SK-N-SH treated with all-trans-retinoic acid at 6 μM for 48 hours (cell line): ENCODE measurements around the gene BRD2.

Source experiments
- ARNTL ChIP-seq: fragments of 450-650 bp; formaldehyde crosslinking; IDR thresholded peaks from 2 replicates; pipeline ENCODE4 v1.5.0; 2020; ENCODE audit warnings: low read depth, mild to moderate bottlenecking, moderate library complexity, borderline replicate concordance
- BACH2 ChIP-seq: fragments of 250-450 bp; sonication (Bioruptor Pico); IDR thresholded peaks from 2 replicates; pipeline ENCODE4 v1.9.0; 2021; ENCODE audit warnings: mild to moderate bottlenecking, borderline replicate concordance
- CREB5 ChIP-seq: fragments of 250-450 bp; sonication (Bioruptor Pico); IDR thresholded peaks from 2 replicates; pipeline ENCODE4 v1.5.1; 2020; ENCODE audit warnings: low read depth, mild to moderate bottlenecking, moderate library complexity
- ISL1 ChIP-seq: fragments of 250-450 bp; sonication (Bioruptor Pico); IDR thresholded peaks from 2 replicates; pipeline ENCODE4 v2.1.2; 2022; ENCODE audit warnings: mild to moderate bottlenecking, moderate library complexity
- OSR1 ChIP-seq: fragments of 250-450 bp; sonication (Bioruptor Pico); IDR thresholded peaks from 2 replicates; pipeline ENCODE4 v1.8.0; 2022; ENCODE audit warnings: moderate library complexity, mild to moderate bottlenecking, inconsistent platforms
- PATZ1 ChIP-seq: fragments of 250-450 bp; sonication (Bioruptor Pico); IDR thresholded peaks from 2 replicates; pipeline ENCODE4 v1.8.0; 2020; ENCODE audit warnings: mild to moderate bottlenecking, moderate library complexity, borderline replicate concordance
- RARB ChIP-seq: fragments of 250-450 bp; sonication (Bioruptor Pico); IDR thresholded peaks from 2 replicates; pipeline ENCODE4 v1.8.0; 2021; ENCODE audit warnings: mild to moderate bottlenecking, moderate library complexity
- SNAI2 ChIP-seq: fragments of 250-450 bp; sonication (Bioruptor Pico); IDR thresholded peaks from 2 replicates; pipeline ENCODE4 v1.5.0; 2020; ENCODE audit warnings: mild to moderate bottlenecking, moderate library complexity
- TSHZ2 ChIP-seq: fragments of 250-450 bp; sonication (Bioruptor Pico); IDR thresholded peaks from 2 replicates; pipeline ENCODE4 v1.5.0; 2020; ENCODE audit warnings: mild to moderate bottlenecking, moderate library complexity
- ZFP3 ChIP-seq: fragments of 250-450 bp; sonication (Bioruptor Pico); IDR thresholded peaks from 2 replicates; pipeline ENCODE4 v1.5.0; 2020; ENCODE audit warnings: mild to moderate bottlenecking, moderate library complexity
- ZFP30 ChIP-seq: fragments of 450-650 bp; formaldehyde crosslinking; IDR thresholded peaks from 2 replicates; pipeline ENCODE4 v1.5.0; 2022; ENCODE audit warnings: mild to moderate bottlenecking, moderate library complexity
- ZNF8 ChIP-seq: fragments of 450-650 bp; formaldehyde crosslinking; IDR thresholded peaks from 2 replicates; pipeline ENCODE4 v1.5.0; 2020; ENCODE audit warnings: mild to moderate bottlenecking, moderate library complexity

GRCh38 chr6:32977953-32978324, 9.5 kb downstream of the BRD2 start:
- no peak for TF ChIP-seq ZFP3 (CRISPR knock-in tag)
- no peak for TF ChIP-seq ARNTL
- TF ChIP-seq CREB5 (CRISPR knock-in tag): no peak
- no peak for TF ChIP-seq SNAI2
- TF ChIP-seq PATZ1 (CRISPR knock-in tag): no peak
- TF ChIP-seq ISL1 (CRISPR knock-in tag): no peak
- no peak for TF ChIP-seq OSR1 (CRISPR knock-in tag)
- TF ChIP-seq ZNF8 (CRISPR knock-in tag): no peak
- TF ChIP-seq TSHZ2: no peak
- no peak for TF ChIP-seq BACH2 (CRISPR knock-in tag)
- no peak for TF ChIP-seq RARB (CRISPR knock-in tag)
- TF ChIP-seq ZFP30 (CRISPR knock-in tag): no peak
